Mesenchymal stem cell (in vitro differentiated cells and primary cell): ENCODE results near the gene RASSF1.
A peak's percentile ranks its signal among the peaks of the same experiment; 100 is the strongest.

Experiments used
- DNase-seq: peaks from one replicate; pipeline ENCODE4 v3.0.0-alpha.2; 2013
- H2AFZ ChIP-seq: one replicate; pipeline ENCODE4 v1.6.1; 2013; ENCODE audit warnings: low read depth, mild to moderate bottlenecking, control low read depth, inconsistent platforms, low read length, moderate library complexity
- H2AK5ac ChIP-seq: 2 replicates; pipeline ENCODE4 v1.6.1; 2013; ENCODE audit warnings: low read length, moderate library complexity, mild to moderate bottlenecking, inconsistent platforms; ENCODE audit not compliant: severe bottlenecking
- H2BK120ac ChIP-seq: one replicate; pipeline ENCODE4 v1.6.1; 2013; ENCODE audit warnings: low read depth, mild to moderate bottlenecking, inconsistent platforms, low read length, moderate library complexity
- H2BK12ac ChIP-seq, 2 experiments: one replicate each; pipeline ENCODE4 v1.6.1; 2013; ENCODE audit warnings: inconsistent platforms in 2 of 2, low read length in 2 of 2, mild to moderate bottlenecking in 2 of 2, moderate library complexity in 2 of 2, control low read depth in 1 of 2
- H2BK15ac ChIP-seq: one replicate; pipeline ENCODE4 v1.6.1; 2013; ENCODE audit warnings: mild to moderate bottlenecking, low read depth, inconsistent platforms; ENCODE audit not compliant: poor library complexity, severe bottlenecking
- H2BK5ac ChIP-seq: 2 replicates; pipeline ENCODE4 v1.6.1; 2013; ENCODE audit warnings: low read depth, mild to moderate bottlenecking, low read length, control low read depth, inconsistent platforms; ENCODE audit not compliant: poor library complexity, severe bottlenecking
- H3K14ac ChIP-seq, 2 experiments: one replicate each; pipeline ENCODE4 v1.6.1; 2013; ENCODE audit warnings: inconsistent platforms in 2 of 2, low read length in 2 of 2, control low read depth in 1 of 2, mild to moderate bottlenecking in 1 of 2, moderate library complexity in 1 of 2
- H3K18ac ChIP-seq, 2 experiments: one replicate each; pipeline ENCODE4 v1.6.1; 2013; ENCODE audit warnings: inconsistent platforms in 2 of 2, low read length in 2 of 2, control low read depth in 1 of 2, low read depth in 1 of 2, mild to moderate bottlenecking in 1 of 2
- H3K23ac ChIP-seq, 2 experiments: one replicate each; pipeline ENCODE4 v1.6.1; 2013; ENCODE audit warnings: inconsistent platforms in 2 of 2, low read length in 2 of 2, mild to moderate bottlenecking in 2 of 2, moderate library complexity in 2 of 2, control low read depth in 1 of 2
- H3K27ac ChIP-seq: 2 replicates; pipeline ENCODE4 v1.5.1; 2013; ENCODE audit warnings: mild to moderate bottlenecking, moderate library complexity, low read length, control low read depth, inconsistent platforms; ENCODE audit not compliant: poor library complexity, severe bottlenecking
- H3K27me3 ChIP-seq, 2 experiments: 2 replicates each; pipeline versions ENCODE4 v1.6.1 to v1.7.0; 2013; ENCODE audit warnings: low read length in 2 of 2, mild to moderate bottlenecking in 2 of 2, moderate library complexity in 2 of 2, control low read depth in 1 of 2, inconsistent platforms in 1 of 2; ENCODE audit not compliant: control insufficient read depth in 1 of 2, insufficient read depth in 1 of 2
- H3K36me3 ChIP-seq, 2 experiments: 2 replicates each; pipeline versions ENCODE4 v1.6.1 to v1.7.0; 2013; ENCODE audit warnings: low read length in 2 of 2, control low read depth in 1 of 2, inconsistent platforms in 1 of 2, low read depth in 1 of 2, mild to moderate bottlenecking in 1 of 2; ENCODE audit not compliant: insufficient read depth in 2 of 2, control insufficient read depth in 1 of 2
- H3K4ac ChIP-seq, 2 experiments: one replicate each; pipeline ENCODE4 v1.6.1; 2013; ENCODE audit warnings: inconsistent platforms in 2 of 2, low read length in 2 of 2, mild to moderate bottlenecking in 2 of 2, moderate library complexity in 2 of 2, control low read depth in 1 of 2, low read depth in 1 of 2
- H3K4me1 ChIP-seq: 2 replicates; pipeline ENCODE4 v1.6.1; 2013; ENCODE audit warnings: low read depth, low read length, control low read depth; ENCODE audit not compliant: control insufficient read depth, insufficient read depth
- H3K4me2 ChIP-seq: 2 replicates; pipeline ENCODE4 v1.6.1; 2013; ENCODE audit warnings: low read length, mild to moderate bottlenecking, inconsistent platforms; ENCODE audit not compliant: poor library complexity, severe bottlenecking
- H3K4me3 ChIP-seq, 2 experiments: 2 replicates each; pipeline versions ENCODE4 v1.5.1 to v1.7.0; 2013; ENCODE audit warnings: low read length in 2 of 2, mild to moderate bottlenecking in 2 of 2, control low read depth in 1 of 2, low read depth in 1 of 2; ENCODE audit not compliant: insufficient read depth in 1 of 2
- H3K79me1 ChIP-seq: replicated peaks from 2 replicates; pipeline ENCODE4 v1.6.1; 2013; ENCODE audit warnings: mild to moderate bottlenecking, control low read depth, low read length, inconsistent platforms; ENCODE audit not compliant: poor library complexity, severe bottlenecking
- H3K9ac ChIP-seq: 2 replicates; pipeline ENCODE4 v1.7.0; 2013; ENCODE audit warnings: mild to moderate bottlenecking, low read length, moderate library complexity
- H3K9me3 ChIP-seq: 2 replicates; pipeline ENCODE4 v1.7.0; 2013; ENCODE audit warnings: mild to moderate bottlenecking, low read length; ENCODE audit not compliant: control insufficient read depth
- H4K8ac ChIP-seq: one replicate; pipeline ENCODE4 v1.6.1; 2013; ENCODE audit warnings: inconsistent platforms, mild to moderate bottlenecking, low read length, moderate library complexity
- H4K91ac ChIP-seq: one replicate; pipeline ENCODE4 v1.6.1; 2013; ENCODE audit warnings: mild to moderate bottlenecking, low read length, inconsistent platforms
- WGBS: methylation state at CpG from one replicate; pipeline ENCODE4 v1.1.7; 2013; ENCODE audit warnings: mixed read lengths; 5-methylcytosine and 5-hydroxymethylcytosine counted together

RASSF1 gene

GRCh38 chr3:50365842-50366220, 25.2 kb upstream of the RASSF1 start:
- no peak overlapping the region for H3K23ac ChIP-seq
- H3K18ac ChIP-seq: peak overlapping the region in 1 of 2 experiments; percentile 25
- no peaks in the 10 kb centered on the region for H3K36me3 ChIP-seq
- no peak overlapping the region for H4K8ac ChIP-seq
- WGBS: 63% methylated on average over 5 of the region's 5 CpGs
- H4K91ac ChIP-seq: no peak overlapping the region
- DNase-seq: no peak
- no peak overlapping the region for H2AK5ac ChIP-seq
- H3K79me1 ChIP-seq: no peaks in the 10 kb centered on the region
- H3K4me3 ChIP-seq: peak overlapping the region in 1 of 2 experiments; percentile 70
- no peak overlapping the region for H2BK5ac ChIP-seq
- no peaks in the 10 kb centered on the region for H3K9me3 ChIP-seq
- no peak overlapping the region for H2AFZ ChIP-seq
- peak overlapping the region; percentile 83 for H3K4me2 ChIP-seq
- peaks cover 13% of the 10 kb centered on the region for H3K4me1 ChIP-seq
- no peak overlapping the region for H2BK15ac ChIP-seq
- no peak overlapping the region for H3K4ac ChIP-seq
- no peak overlapping the region for H2BK120ac ChIP-seq
- H3K14ac ChIP-seq: no peak overlapping the region
- no peak overlapping the region for H3K9ac ChIP-seq
- H3K27me3 ChIP-seq: peaks cover 8 to 50% of the 10 kb centered on the region in 2 experiments
- H3K27ac ChIP-seq: no peak overlapping the region
- no peak overlapping the region for H2BK12ac ChIP-seq

- Histone ChIP-seq H3K18ac (peak overlapping the region in 1 of 2 experiments; percentile 25), H2AK5ac (no peak overlapping the region), H3K4me2 (peak overlapping the region; percentile 83), H3K27ac (no peak overlapping the region), H3K27me3 (peaks cover 6 to 45% of the 10 kb centered on the region in 2 experiments), H3K4me3 (peak overlapping the region; percentile 53 to 73), H2BK5ac (no peak overlapping the region), H3K14ac (peak overlapping the region in 1 of 2 experiments; percentile 37), H3K79me1 (no peaks in the 10 kb centered on the region), H2BK15ac (peak overlapping the region; percentile 6), H3K9me3 (no peaks in the 10 kb centered on the region), H3K4me1 (peaks cover 13% of the 10 kb centered on the region), H2BK12ac (no peak overlapping the region), H3K4ac (no peak overlapping the region), H4K91ac (no peak overlapping the region), H2AFZ (peak overlapping the region; percentile 48), H4K8ac (peak overlapping the region; percentile 47), H2BK120ac (no peak overlapping the region), H3K23ac (no peak overlapping the region), H3K36me3 (no peaks in the 10 kb centered on the region), H3K9ac (no peak overlapping the region)
- DNase-seq: peak; percentile 66
- 4% methylated on average over 31 of the region's 53 CpGs for WGBS
These were observed 24.6 kb upstream of the RASSF1 start for GRCh38 chr3:50365080-50365841.

DNA sequence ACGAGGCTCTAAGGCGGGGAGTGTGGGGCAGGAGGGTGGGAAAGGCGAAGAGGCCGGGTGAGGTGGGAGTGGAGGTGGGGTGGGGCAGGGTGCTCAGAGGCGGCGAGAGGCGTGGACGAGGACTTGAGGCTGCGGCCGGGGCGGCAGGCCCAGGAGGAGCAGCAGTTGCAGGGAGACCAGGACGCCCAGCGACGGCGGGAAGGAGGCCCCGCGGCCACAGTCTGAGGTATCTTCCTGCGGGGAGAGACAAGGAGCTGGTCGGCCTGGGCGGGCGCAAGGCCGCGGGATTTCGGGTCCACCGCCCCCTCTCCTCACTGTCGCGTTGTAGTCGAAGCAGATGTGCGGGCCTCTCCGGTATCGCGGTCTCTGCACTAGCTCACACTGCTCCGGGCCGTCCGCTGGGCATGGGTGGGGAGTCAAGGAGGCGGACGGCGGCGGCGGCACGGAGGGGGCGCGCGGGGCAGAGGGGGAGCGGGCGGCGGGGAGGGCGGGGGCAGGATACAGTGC, 24.0 kb upstream of the RASSF1 start:
- H2BK12ac ChIP-seq: no peak overlapping the region
- H2BK15ac ChIP-seq: peak overlapping the region; percentile 6
- peaks cover 6 to 39% of the 10 kb centered on the region in 2 experiments for H3K27me3 ChIP-seq
- no peak overlapping the region for H2BK120ac ChIP-seq
- no peaks in the 10 kb centered on the region for H3K9me3 ChIP-seq
- no peaks in the 10 kb centered on the region for H3K36me3 ChIP-seq
- H3K27ac ChIP-seq: no peak overlapping the region
- peak overlapping the region; percentile 48 to 73 for H3K4me3 ChIP-seq
- H2AFZ ChIP-seq: peak overlapping the region; percentile 84
- H3K18ac ChIP-seq: peak overlapping the region; percentile 8 to 54
- no peak overlapping the region for H3K23ac ChIP-seq
- H3K14ac ChIP-seq: peak overlapping the region in 1 of 2 experiments; percentile 53
- H3K9ac ChIP-seq: peak overlapping the region; percentile 63
- peaks cover 15% of the 10 kb centered on the region for H3K4me1 ChIP-seq
- no peak for DNase-seq
- H4K91ac ChIP-seq: no peak overlapping the region
- H2AK5ac ChIP-seq: no peak overlapping the region
- 10% methylated on average over 32 of the region's 48 CpGs for whole genome bisulfite sequencing
- H3K4ac ChIP-seq: no peak overlapping the region
- no peak overlapping the region for H2BK5ac ChIP-seq
- no peaks in the 10 kb centered on the region for H3K79me1 ChIP-seq
- peak overlapping the region; percentile 46 for H3K4me2 ChIP-seq
- H4K8ac ChIP-seq: peak overlapping the region; percentile 78

GRCh38 chr3:50359760-50360110, 19.1 kb upstream of the RASSF1 start:
- H4K8ac ChIP-seq: peak overlapping the region; percentile 89
- H3K9ac ChIP-seq: peak overlapping the region; percentile 59
- H3K27ac ChIP-seq: no peak overlapping the region
- DNase-seq: no peak
- no peak overlapping the region for H2BK15ac ChIP-seq
- no peak overlapping the region for H2AK5ac ChIP-seq
- peak overlapping the region in 1 of 2 experiments; percentile 72 for H3K4me3 ChIP-seq
- H3K4me2 ChIP-seq: peak overlapping the region; percentile 26
- H2BK5ac ChIP-seq: no peak overlapping the region
- H2BK120ac ChIP-seq: no peak overlapping the region
- peaks cover 34 to 35% of the 10 kb centered on the region in 2 experiments for H3K36me3 ChIP-seq
- no peak overlapping the region for H3K23ac ChIP-seq
- H3K14ac ChIP-seq: no peak overlapping the region
- no peak overlapping the region for H3K18ac ChIP-seq
- H3K27me3 ChIP-seq: no peaks in the 10 kb centered on the region
- 29% methylated on average over 8 of the region's 8 CpGs for WGBS
- peaks cover 5% of the 10 kb centered on the region for H3K79me1 ChIP-seq
- no peaks in the 10 kb centered on the region for H3K9me3 ChIP-seq
- peak overlapping the region in 1 of 2 experiments; percentile 29 for H3K4ac ChIP-seq
- peaks cover 46% of the 10 kb centered on the region for H3K4me1 ChIP-seq
- H2BK12ac ChIP-seq: no peak overlapping the region
- H2AFZ ChIP-seq: peak overlapping the region; percentile 72
- H4K91ac ChIP-seq: no peak overlapping the region
